Measurements from ENCODE around the gene RPL41. TPM values are rescaled to one million over a fixed set of nuclear protein-coding genes. Genes with fewer than 3 reads are reported as not detected.

RPL41 gene
- total and polyA plus RNA-seq, 9 of the 15 experiments (the other 6 are each of a cell fraction or from before 2014, with no cell fraction given) = 3,403 to 11,276 (median 5,604) TPM

DNA sequence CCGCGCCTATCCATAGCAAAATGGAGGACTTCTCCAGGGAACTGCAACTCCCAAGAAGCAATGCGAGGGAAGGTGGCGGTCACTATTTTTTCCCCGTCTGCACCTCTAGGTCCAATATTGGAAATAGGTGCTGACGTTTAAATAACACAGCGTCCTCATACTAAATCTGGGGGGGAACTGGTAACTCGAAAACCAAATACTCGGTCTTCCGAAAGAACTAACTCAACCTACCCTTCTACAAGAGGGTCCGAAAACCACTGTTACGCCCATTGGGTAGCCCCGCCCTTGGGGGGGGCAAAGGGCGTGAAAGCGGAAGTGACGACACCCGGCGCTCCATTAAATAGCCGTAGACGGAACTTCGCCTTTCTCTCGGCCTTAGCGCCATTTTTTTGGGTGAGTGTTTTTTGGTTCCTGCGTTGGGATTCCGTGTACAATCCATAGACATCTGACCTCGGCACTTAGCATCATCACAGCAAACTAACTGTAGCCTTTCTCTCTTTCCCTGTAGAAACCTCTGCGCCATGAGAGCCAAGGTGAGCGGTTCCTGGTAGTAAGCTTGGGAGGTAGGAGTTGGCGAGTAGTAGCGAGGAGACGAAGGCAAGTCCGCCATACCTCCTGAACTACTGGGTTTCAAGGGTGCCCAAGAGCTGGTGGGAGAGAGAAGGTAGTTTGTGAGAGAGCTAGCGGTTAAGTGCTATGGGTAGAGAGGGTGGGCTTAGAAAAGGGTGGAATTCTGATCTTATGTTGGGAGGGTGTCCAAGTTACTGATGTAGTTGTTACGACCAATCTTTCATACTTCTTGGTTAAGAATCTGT is at the start of gene RPL41 (continued):
- TF ChIP-seq, protein P1, sequence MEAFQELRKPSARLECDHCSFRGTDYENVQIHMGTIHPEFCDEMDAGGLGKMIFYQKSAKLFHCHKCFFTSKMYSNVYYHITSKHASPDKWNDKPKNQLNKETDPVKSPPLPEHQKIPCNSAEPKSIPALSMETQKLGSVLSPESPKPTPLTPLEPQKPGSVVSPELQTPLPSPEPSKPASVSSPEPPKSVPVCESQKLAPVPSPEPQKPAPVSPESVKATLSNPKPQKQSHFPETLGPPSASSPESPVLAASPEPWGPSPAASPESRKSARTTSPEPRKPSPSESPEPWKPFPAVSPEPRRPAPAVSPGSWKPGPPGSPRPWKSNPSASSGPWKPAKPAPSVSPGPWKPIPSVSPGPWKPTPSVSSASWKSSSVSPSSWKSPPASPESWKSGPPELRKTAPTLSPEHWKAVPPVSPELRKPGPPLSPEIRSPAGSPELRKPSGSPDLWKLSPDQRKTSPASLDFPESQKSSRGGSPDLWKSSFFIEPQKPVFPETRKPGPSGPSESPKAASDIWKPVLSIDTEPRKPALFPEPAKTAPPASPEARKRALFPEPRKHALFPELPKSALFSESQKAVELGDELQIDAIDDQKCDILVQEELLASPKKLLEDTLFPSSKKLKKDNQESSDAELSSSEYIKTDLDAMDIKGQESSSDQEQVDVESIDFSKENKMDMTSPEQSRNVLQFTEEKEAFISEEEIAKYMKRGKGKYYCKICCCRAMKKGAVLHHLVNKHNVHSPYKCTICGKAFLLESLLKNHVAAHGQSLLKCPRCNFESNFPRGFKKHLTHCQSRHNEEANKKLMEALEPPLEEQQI (IDR thresholded peaks at IDR 0.05) = peak; percentile 89
- TF ChIP-seq GTF2E2 (tag; IDR thresholded peaks at IDR 0.05) (peak; percentile 98), SP2 (IDR thresholded peaks at IDR 0.05; ENCODE audit: extremely low read depth, low read depth, low read length, poor library complexity, severe bottlenecking) (no peak), ZNF347 (CRISPR knock-in tag; IDR thresholded peaks at IDR 0.05; ENCODE audit: low read depth) (no peak), MCM3 (IDR thresholded peaks at IDR 0.05) (no peak), HDAC3 (IDR thresholded peaks at IDR 0.05; ENCODE audit: borderline replicate concordance, partially characterized antibody) (peak; percentile 69), CTBP1 (IDR thresholded peaks at IDR 0.05; ENCODE audit: borderline replicate concordance) (peak; percentile 50), ZNF41 (CRISPR knock-in tag; conservative IDR thresholded peaks at IDR 0.05) (no peak), CAMTA2 (CRISPR knock-in tag; conservative IDR thresholded peaks at IDR 0.05) (0 out of 2 replicates have a peak, but pooled peaks have one; percentile 11), HDAC2 (IDR thresholded peaks at IDR 0.05) (no peak), ELF4 (CRISPR knock-in tag; IDR thresholded peaks at IDR 0.05) (peak; percentile 74), ZNF766 (CRISPR knock-in tag; conservative IDR thresholded peaks at IDR 0.05) (no peak; the same call in 1 of the 2 replicates), FOXA3 (CRISPR knock-in tag; conservative IDR thresholded peaks at IDR 0.05 in 1 of 2, IDR thresholded peaks at IDR 0.05 in 1 of 2) (peak in 1 of 2 experiments; percentile 45; a peak in 1 of 4 replicates), ZNF707 (CRISPR knock-in tag; conservative IDR thresholded peaks at IDR 0.05) (no peak)
- TF ChIP-seq, protein P2, sequence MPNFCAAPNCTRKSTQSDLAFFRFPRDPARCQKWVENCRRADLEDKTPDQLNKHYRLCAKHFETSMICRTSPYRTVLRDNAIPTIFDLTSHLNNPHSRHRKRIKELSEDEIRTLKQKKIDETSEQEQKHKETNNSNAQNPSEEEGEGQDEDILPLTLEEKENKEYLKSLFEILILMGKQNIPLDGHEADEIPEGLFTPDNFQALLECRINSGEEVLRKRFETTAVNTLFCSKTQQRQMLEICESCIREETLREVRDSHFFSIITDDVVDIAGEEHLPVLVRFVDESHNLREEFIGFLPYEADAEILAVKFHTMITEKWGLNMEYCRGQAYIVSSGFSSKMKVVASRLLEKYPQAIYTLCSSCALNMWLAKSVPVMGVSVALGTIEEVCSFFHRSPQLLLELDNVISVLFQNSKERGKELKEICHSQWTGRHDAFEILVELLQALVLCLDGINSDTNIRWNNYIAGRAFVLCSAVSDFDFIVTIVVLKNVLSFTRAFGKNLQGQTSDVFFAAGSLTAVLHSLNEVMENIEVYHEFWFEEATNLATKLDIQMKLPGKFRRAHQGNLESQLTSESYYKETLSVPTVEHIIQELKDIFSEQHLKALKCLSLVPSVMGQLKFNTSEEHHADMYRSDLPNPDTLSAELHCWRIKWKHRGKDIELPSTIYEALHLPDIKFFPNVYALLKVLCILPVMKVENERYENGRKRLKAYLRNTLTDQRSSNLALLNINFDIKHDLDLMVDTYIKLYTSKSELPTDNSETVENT (CRISPR knock-in tag; IDR thresholded peaks at IDR 0.05) = peak; percentile 25; the same call in 1 of the 2 replicates
- TF ChIP-seq, protein P3, sequence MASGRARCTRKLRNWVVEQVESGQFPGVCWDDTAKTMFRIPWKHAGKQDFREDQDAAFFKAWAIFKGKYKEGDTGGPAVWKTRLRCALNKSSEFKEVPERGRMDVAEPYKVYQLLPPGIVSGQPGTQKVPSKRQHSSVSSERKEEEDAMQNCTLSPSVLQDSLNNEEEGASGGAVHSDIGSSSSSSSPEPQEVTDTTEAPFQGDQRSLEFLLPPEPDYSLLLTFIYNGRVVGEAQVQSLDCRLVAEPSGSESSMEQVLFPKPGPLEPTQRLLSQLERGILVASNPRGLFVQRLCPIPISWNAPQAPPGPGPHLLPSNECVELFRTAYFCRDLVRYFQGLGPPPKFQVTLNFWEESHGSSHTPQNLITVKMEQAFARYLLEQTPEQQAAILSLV (tag; IDR thresholded peaks at IDR 0.05) = 0 out of 2 replicates have a peak, but pooled peaks have one; percentile 18
- TF ChIP-seq, protein P4, sequence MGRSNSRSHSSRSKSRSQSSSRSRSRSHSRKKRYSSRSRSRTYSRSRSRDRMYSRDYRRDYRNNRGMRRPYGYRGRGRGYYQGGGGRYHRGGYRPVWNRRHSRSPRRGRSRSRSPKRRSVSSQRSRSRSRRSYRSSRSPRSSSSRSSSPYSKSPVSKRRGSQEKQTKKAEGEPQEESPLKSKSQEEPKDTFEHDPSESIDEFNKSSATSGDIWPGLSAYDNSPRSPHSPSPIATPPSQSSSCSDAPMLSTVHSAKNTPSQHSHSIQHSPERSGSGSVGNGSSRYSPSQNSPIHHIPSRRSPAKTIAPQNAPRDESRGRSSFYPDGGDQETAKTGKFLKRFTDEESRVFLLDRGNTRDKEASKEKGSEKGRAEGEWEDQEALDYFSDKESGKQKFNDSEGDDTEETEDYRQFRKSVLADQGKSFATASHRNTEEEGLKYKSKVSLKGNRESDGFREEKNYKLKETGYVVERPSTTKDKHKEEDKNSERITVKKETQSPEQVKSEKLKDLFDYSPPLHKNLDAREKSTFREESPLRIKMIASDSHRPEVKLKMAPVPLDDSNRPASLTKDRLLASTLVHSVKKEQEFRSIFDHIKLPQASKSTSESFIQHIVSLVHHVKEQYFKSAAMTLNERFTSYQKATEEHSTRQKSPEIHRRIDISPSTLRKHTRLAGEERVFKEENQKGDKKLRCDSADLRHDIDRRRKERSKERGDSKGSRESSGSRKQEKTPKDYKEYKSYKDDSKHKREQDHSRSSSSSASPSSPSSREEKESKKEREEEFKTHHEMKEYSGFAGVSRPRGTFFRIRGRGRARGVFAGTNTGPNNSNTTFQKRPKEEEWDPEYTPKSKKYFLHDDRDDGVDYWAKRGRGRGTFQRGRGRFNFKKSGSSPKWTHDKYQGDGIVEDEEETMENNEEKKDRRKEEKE (IDR thresholded peaks at IDR 0.05; ENCODE audit: borderline replicate concordance in 1 of 2, control insufficient read depth in 1 of 2, low read depth in 2 of 2, low read length in 1 of 2) = 0 out of 4 replicates have a peak, but pooled peaks have one; percentile 39 to 71

Measured in K562 (cell line).